HFF-Myc (cell line): ENCODE measurements around the gene KRT32.

Source experiments
- DNase-seq: peaks from one replicate; pipeline ENCODE4 v3.0.0-alpha.2; 2011; ENCODE audit warnings: low read depth; ENCODE audit errors: extremely low read depth
- H3K4me3 ChIP-seq: replicated peaks from 2 replicates; pipeline ENCODE4 v1.5.1; 2011; ENCODE audit warnings: low read depth, mild to moderate bottlenecking, control low read depth, low read length
- CTCF ChIP-seq: IDR thresholded peaks from 2 replicates; pipeline ENCODE4 v1.5.1; 2012; ENCODE audit warnings: mild to moderate bottlenecking, low read depth, low read length, control low read depth; ENCODE audit errors: missing control alignments

KRT32 gene

GRCh38 chr17:41494524-41494923, 27.3 kb upstream of the KRT32 start:
- no peak for DNase-seq
- no peak for TF ChIP-seq CTCF
- H3K4me3 ChIP-seq, result no peak overlapping the region

DNA sequence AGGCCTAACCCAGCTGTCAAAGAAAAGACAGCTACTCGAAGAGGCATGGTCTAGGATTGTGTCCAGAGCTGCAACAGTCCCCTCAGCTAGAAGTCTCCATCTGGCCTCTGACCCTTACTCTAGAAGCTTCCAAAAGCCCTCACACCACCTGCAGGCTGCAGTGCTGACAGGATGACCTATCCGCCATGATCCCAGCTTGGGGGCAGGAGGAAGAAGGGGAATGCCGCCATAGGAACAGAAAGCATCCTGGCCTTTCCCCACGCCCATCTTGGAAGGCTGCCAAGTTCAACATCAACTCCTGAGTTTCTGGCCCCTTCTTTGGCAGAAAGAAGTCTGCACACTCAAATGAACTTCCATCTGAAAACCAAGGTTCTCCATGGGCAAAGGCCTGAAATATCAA, 25.6 kb upstream of the KRT32 start:
- DNase-seq, result no peak
- no peak overlapping the region for H3K4me3 ChIP-seq
- no peak for TF ChIP-seq CTCF

GRCh38 chr17:41492351-41492750, 25.2 kb upstream of the KRT32 start:
- DNase-seq, result no peak
- TF ChIP-seq CTCF, result no peak
- H3K4me3 ChIP-seq, result no peak overlapping the region

DNA sequence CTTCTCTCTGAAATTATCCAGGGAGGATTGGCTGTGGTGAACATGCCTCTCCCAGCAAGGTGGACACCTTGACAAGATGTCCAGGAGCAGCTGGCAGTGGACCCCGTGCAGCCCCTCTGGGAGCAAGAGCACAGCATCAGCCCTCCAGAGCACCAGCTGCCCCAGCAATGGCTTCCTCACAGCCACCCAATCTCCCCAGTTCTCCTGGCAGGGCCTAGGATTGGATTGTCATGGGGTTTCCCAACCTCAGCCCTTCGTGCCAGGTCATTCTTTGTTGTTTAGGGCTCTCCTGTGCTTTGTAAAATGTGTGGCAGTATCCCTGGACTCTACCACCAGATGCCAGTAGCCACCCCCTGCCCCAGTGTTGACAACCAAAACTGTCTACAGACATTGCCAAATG, 24.3 kb upstream of the KRT32 start:
- no peak for TF ChIP-seq CTCF
- DNase-seq, result no peak
- H3K4me3 ChIP-seq, result no peak overlapping the region

DNA sequence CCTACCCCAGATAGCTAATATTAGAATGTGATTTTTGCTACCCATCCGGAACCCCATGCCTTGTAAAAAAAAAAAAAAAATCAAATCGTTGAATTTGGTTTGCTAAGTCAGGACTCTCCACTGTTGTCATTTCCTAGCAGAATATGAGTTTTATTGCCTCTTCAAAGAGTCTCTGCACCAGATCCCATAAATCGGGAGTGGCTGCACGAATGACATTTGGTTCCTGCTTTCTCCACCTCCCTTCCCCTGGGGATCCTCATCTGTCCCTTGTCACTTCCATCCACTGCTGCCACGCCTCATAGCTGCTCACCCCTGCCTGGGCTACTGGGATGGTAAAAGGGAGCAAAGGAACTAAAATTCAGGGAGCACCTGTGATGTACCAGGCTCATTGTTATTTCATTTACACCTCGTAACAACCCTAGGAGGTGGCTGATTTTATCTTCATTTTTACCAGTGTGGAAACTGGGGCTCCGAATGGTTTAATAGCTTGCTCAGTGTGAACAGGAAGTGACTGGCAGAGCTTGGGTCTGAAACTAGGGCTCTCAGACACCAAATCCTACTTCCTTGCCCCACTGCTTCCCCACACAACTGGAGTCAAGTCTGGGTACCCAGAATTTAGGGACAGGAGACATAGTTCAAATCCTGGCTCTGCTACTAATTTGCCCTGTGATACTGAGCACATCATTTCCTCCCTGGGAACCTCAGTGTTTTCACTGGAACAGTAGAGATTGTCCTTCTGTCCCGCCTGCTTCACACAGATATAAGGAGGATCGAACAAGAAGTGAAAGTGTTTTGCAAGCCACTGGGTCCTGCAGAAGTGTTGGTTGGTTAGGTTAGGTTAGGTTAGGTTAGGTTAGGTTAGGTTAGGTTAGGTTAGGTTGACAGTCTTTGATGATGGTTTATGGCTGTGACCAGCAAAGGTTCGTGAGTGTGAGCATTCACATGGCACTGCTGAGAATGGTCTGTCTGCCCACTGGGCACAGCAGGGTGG, 23.1 kb upstream of the KRT32 start:
- TF ChIP-seq CTCF, result no peak
- H3K4me3 ChIP-seq, result no peak overlapping the region
- DNase-seq, result no peak

GRCh38 chr17:41489531-41489930, 22.3 kb upstream of the KRT32 start, which contains the start of gene KRT36:
Gene KRT36 (minus strand): TSS chr17:41489910. CDS start chr17:41489864, 46 bp downstream.
- no peak for DNase-seq
- no peak within 1 kb of the TSS for H3K4me3 ChIP-seq
- TF ChIP-seq CTCF, result no peak
